Measurements from ENCODE around the gene CNGA4. TPM values are rescaled to one million over a fixed set of nuclear protein-coding genes. Genes with fewer than 3 reads are reported as not detected.

The CNGA4 gene
- total and polyA plus RNA-seq, 2 of the 4 experiments (the other 2 are of a cell fraction): under 0.01 to 0.12 TPM

- in situ Hi-C loops (cut with MboI; ENCODE audit: low sequenced_read_pairs) (no loop called here), intact Hi-C loops (cut with micrococcal nuclease) (no loop called here), dilution Hi-C loops (cut with HindIII; ENCODE audit: low sequenced_read_pairs, unreplicated experiment) (no loop called here)
- no peak overlapping the region for H4K91ac ChIP-seq (ENCODE audit: insufficient read depth, low read depth, low read length)
- CTCF ChIA-PET: interaction anchor here (1.1 kb wide), 1 partner anchor 20 kb away, joined by 3 read pairs; no protein-coding TSS in a partner anchor
- H2AK9ac ChIP-seq (replicated peaks; ENCODE audit: low read depth, low read length, poor library complexity): no peak overlapping the region
- no TSS peak for BruUV-seq (replicated peaks)
- POLR2A ChIA-PET (ENCODE audit: unreplicated experiment): no interaction called here
- H3K79me1 ChIP-seq (ENCODE audit: low read depth in 1 of 2, low read length in 2 of 2): no peaks in the 10 kb centered on the region
- H4K8ac ChIP-seq (ENCODE audit: low read depth in 2 of 2, low read length in 2 of 2): no peak overlapping the region
- H3K9me1 ChIP-seq (ENCODE audit: insufficient read depth, low read length): no peaks in the 10 kb centered on the region
- no peaks in the 10 kb centered on the region for H3K9me3 ChIP-seq (ENCODE audit: control insufficient read depth, insufficient read depth, low read length)
- H3K36me3 ChIP-seq (ENCODE audit: control insufficient read depth, insufficient read depth, low read length): no peaks in the 10 kb centered on the region
- H4K20me1 ChIP-seq (ENCODE audit: insufficient read depth, low read length): no peaks in the 10 kb centered on the region
- ATAC-seq (ENCODE audit: low read depth): no peak
- TF ChIP-seq RCOR1 (IDR thresholded peaks at IDR 0.05; ENCODE audit: insufficient replicate concordance, low read length): no peak
- no peak for TF ChIP-seq FOS (IDR thresholded peaks at IDR 0.05; ENCODE audit: low read depth, low read length)
- TF ChIP-seq, protein P1, sequence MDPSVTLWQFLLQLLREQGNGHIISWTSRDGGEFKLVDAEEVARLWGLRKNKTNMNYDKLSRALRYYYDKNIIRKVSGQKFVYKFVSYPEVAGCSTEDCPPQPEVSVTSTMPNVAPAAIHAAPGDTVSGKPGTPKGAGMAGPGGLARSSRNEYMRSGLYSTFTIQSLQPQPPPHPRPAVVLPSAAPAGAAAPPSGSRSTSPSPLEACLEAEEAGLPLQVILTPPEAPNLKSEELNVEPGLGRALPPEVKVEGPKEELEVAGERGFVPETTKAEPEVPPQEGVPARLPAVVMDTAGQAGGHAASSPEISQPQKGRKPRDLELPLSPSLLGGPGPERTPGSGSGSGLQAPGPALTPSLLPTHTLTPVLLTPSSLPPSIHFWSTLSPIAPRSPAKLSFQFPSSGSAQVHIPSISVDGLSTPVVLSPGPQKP (IDR thresholded peaks at IDR 0.05; ENCODE audit: borderline replicate concordance, low read depth, low read length): no peak
- no peak for TF ChIP-seq RFX5 (IDR thresholded peaks at IDR 0.05; ENCODE audit: low read depth, low read length)
- no peak for TF ChIP-seq BHLHE40 (IDR thresholded peaks at IDR 0.05; ENCODE audit: low read depth, low read length)
- TF ChIP-seq MXI1 (IDR thresholded peaks at IDR 0.05; ENCODE audit: borderline replicate concordance, low read depth, low read length): no peak
- TF ChIP-seq MAFK (IDR thresholded peaks at IDR 0.05; ENCODE audit: low read depth, low read length): no peak
- TF ChIP-seq, protein P2, sequence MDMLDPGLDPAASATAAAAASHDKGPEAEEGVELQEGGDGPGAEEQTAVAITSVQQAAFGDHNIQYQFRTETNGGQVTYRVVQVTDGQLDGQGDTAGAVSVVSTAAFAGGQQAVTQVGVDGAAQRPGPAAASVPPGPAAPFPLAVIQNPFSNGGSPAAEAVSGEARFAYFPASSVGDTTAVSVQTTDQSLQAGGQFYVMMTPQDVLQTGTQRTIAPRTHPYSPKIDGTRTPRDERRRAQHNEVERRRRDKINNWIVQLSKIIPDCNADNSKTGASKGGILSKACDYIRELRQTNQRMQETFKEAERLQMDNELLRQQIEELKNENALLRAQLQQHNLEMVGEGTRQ (IDR thresholded peaks at IDR 0.05; ENCODE audit: low read depth, low read length): no peak
- no peak for TF ChIP-seq CHD1 (IDR thresholded peaks at IDR 0.05; ENCODE audit: low read depth, low read length)
- TF ChIP-seq CTCF (conservative IDR thresholded peaks at IDR 0.05; ENCODE audit: low read depth, low read length): no peak
- peaks cover 3% of the 10 kb centered on the region; the same call in 1 of the 2 replicates for H3K27me3 ChIP-seq (ENCODE audit: control insufficient read depth, insufficient read depth, low read length)
- no peak overlapping the region for H3K4me2 ChIP-seq (ENCODE audit: low read depth, low read length)
- no peak overlapping the region for H4K5ac ChIP-seq (ENCODE audit: low read depth, low read length)
- no peak for DNase-seq
- H2BK20ac ChIP-seq (ENCODE audit: low read depth, low read length): no peak overlapping the region
- no peak overlapping the region for H2BK120ac ChIP-seq (ENCODE audit: low read depth, low read length)
- no peak overlapping the region for H2AK5ac ChIP-seq (ENCODE audit: low read depth, low read length)
- H2BK15ac ChIP-seq (ENCODE audit: low read depth, low read length): no peak overlapping the region
- WGBS, 2 experiments (ENCODE audit: extremely low coverage in 2 of 2, insufficient read length in 1 of 2): 88% methylated on average over 19 of the region's 41 CpGs; no CpG with 5 or more reads in 1 of the 2 experiments
- no peak overlapping the region for H3K18ac ChIP-seq (ENCODE audit: low read depth, low read length)
- H2BK5ac ChIP-seq (ENCODE audit: low read depth, low read length, poor library complexity, severe bottlenecking): no peak overlapping the region
- no peak overlapping the region for H3K9ac ChIP-seq (ENCODE audit: low read depth, low read length)
- no peak overlapping the region for H3K4ac ChIP-seq (ENCODE audit: low read depth, low read length)
- H3K27ac ChIP-seq (ENCODE audit: insufficient read depth, low read length): no peak overlapping the region
- H3K4me3 ChIP-seq (ENCODE audit: insufficient read depth, low read depth, low read length): no peak overlapping the region
- no peak overlapping the region for H2AFZ ChIP-seq (replicated peaks; ENCODE audit: low read length, poor library complexity)
- H3K56ac ChIP-seq (ENCODE audit: extremely low read depth, insufficient read depth, low read length): no peak overlapping the region
- H3K14ac ChIP-seq (replicated peaks; ENCODE audit: low read depth, low read length): no peak overlapping the region
- H3K23ac ChIP-seq (ENCODE audit: low read depth, low read length): no peak overlapping the region
- no peaks in the 10 kb centered on the region for H3K4me1 ChIP-seq (ENCODE audit: control insufficient read depth, insufficient read depth, low read length)
Observed at GRCh38 chr11:6270584-6271246, 31.8 kb downstream of the CNGA4 start.
